CD4-positive, alpha-beta T cell treated with Interleukin-6 at 100 ng/mL for 8 hours (primary cell): Measurements from ENCODE around the gene GRIK5.

ENCODE experiments used
- DNase-seq: peaks from one replicate; pipeline ENCODE4 v3.0.0-alpha.2; 2020; ENCODE audit warnings: mixed read lengths, low spot score

The GRIK5 gene

DNA sequence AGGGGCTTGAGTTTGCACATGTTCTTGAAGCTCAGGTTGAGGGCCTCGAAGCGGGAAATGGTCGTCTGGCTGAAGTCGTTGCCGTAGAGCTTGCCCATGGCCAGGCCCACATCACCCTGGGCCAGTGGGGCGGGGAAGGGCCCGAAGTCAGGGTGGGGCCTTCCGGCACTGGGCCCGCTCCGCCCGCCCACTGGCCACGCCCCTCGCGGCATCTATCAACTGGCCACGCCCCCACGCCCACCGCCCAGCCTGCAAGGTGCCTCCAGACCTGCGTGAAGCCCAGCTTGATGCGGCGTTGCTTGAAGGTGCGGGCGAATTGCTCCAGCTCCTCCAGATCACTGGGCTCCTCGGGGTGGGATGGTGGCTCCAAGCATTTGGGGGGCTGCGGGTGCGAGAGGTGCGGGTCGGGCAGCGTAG is 25.8 kb upstream of the GRIK5 start:
- DNase-seq, result no peak

DNA sequence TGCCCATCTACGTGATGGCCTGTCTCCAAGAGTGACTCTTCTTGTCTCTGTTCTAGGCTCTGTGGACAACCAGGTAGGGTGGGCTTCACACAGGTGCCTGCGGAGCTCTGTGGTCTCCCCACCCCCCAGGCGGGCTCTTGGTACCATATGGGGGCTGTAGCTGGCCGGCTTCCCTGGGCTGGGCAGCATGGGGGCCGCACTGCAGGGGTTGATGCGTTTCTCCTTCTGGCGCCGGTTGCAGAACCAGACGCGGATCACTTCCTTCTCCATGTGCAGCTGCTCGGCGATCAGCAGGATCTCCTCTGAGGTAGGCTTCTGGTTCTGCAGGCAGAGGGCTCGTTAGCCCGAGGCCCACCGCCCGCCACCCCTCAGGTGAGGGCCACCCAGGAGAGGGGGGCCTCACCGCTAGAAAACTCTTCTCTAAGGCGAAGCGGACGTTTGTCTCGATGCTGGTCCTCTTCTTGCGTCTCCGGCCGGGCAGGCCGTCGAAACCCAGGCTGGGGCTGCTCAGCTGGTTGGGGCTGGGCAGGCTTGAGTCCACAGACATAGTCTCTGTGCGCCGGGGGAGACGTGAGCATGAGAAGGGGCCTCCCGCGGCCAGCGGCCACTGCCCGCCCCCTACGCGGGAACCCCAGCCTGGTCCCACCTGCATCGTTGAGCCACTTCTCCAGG is 25.3 kb upstream of the GRIK5 start:
- no peak for DNase-seq

DNA sequence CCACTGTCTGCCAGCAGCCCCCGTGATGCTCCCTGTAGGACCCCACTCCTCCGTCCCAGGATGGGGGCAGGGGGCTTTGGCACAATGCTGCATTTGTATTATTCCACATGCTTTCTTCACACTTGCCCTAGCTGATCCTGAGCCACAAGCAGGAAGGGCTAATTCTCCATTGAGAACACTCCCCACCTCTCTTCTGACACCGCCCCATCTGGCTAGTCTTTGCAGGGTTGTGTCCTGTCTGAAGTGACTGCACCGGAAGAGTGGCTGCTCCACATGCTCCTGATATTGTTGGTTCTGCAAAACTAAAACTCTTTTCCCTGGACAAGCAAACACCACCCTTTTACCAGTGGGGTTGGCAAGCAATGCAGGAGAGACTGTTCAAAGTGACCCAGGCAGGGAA is 23.9 kb upstream of the GRIK5 start:
- no peak for DNase-seq

DNA sequence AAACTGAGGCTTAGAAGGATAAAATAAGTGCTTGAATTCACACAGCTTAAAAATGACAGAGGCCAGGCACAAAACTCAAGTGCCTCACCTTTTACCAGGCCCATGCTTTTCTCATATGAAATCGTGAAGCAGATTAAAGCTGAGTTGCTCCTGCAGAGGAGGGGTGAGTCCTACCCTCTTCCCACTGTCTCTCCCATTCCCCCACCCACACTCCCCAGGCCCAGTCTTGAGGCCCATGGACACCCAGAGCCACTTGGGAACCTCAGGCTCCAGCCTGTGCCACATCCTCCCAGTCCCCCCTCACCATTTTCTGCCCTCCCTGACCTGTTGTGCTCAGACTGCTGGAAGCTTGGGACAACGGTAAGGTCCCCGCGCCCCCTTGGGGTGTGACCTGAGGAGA is 23.5 kb upstream of the GRIK5 start:
- no peak for DNase-seq

DNA sequence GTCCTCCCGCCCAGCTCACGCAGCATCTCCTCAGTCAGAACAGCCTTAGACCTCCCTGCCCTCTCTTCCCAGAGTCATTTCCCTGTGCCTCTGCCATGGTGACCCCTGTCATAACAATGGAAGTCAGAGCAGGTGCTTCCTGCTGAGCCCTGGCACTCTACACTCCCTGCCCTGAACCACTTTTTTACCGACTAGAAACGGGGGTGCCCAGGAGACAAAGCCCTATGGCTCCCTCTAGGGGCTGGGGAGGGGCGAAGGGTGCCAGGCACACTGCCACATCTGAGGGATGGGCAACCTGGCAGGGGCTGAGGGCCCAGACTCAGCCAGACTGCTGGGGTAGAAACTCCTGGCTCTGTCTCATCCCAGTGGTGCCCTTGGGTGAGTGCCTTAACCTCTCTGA is 22.3 kb upstream of the GRIK5 start:
- DNase-seq, result peak; percentile 21

DNA sequence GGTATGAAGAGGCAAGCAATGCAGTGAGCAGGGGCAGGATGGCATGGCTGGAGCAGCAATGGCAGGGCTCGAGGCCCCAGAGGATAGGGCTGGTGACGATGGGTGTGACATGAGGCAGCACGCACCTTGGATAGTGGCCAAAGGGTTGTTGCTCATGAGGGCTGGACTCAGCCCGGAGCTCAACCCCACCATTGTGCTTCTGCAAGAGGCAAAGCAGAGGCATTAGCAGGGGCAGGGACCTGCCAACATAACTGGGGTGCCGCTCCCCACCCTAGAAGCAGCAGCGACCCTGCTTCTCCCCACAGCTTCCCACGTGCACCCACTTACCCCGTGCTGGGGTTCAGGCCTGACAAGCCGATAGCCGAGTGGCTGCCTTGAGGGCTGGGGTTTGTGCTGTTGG is 21.7 kb upstream of the GRIK5 start:
- no peak for DNase-seq

DNA sequence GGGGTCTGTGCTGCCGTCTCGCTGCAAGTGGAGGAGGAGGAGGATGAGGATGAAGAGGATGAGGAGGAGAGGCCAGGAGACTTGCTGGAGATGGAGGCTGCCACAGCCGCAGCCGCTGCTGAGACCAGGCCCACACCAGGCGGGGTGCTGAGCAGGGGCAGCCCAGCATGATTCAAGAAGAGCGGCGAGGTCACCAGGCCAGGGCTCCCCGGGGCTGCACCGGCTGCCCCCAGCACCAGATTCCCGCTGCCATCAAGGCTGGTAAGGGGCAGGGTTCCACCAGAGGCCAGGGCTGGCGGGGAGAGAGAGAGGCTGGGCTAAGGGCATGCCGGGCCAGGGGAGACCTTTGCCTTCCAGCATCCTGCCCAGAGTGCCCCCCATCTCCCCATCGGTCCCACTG is 21.3 kb upstream of the GRIK5 start:
- no peak for DNase-seq

DNA sequence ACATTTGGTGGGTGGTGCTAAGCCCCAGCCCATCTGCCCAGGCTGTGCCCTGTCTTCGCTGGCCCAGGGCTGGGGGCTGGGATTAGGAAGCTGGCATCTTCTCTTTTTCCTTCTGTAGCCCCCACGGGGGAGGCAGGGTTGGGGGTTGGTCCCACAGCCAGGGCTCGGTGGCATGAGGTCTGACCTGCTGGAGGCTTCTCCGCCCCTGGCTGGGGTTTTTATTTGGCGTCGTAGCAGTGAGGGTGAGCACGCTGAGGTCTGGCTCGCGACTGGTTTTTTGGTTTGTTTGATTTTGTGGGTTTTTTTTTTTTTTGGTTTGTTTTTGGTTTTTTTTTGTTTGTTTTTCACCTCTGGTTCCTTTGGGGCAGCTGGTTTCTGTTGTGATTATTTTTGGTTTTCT is 20.7 kb upstream of the GRIK5 start:
- DNase-seq, result no peak

DNA sequence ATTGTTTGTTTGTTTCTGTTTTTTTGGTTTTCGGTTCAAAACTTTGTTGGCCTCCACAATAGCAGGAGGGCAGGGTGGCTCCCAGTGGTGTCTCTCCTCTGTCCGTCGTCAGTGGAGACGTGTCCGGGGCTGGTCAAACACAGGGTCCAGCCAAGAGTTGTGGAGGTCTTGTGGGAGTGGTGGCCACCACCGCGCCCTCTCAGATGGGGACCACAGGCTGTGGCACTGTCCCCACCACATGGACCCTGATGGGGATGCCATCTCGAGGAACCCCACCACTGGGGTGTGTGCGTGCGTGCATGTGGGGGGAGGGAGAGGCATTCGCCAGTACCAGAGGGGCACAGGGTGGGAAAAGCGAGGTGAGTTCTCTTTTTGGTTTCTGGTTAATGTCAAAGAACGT is 19.8 kb upstream of the GRIK5 start:
- no peak for DNase-seq

DNA sequence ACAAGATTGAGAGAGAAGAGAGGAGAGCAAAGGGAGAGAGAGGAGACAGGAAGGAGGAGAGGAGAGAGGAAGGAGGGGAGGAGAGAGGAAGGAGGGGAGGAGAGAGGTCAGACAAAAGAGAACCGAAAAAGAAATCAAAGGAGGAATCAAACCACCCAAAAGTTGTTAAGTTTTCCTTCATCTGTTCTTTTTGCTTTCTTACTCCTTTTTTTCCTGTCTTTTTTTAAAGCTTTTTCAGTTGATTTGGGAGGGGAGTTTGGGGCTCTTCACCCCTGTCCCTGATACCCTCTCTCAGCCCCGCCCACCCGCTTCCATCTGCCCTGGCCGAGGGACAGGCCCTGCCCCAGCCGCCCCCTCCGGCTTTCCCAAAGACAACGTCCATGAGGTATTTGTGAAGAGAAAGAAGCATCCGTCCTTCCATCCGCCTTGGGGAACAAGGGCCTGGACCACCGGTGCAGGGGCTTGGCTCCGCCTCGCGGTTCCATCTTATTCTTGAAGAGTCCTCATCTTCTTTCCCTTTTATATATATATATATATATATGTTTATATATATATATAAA is 19.3 kb upstream of the GRIK5 start:
- DNase-seq, result no peak

DNA sequence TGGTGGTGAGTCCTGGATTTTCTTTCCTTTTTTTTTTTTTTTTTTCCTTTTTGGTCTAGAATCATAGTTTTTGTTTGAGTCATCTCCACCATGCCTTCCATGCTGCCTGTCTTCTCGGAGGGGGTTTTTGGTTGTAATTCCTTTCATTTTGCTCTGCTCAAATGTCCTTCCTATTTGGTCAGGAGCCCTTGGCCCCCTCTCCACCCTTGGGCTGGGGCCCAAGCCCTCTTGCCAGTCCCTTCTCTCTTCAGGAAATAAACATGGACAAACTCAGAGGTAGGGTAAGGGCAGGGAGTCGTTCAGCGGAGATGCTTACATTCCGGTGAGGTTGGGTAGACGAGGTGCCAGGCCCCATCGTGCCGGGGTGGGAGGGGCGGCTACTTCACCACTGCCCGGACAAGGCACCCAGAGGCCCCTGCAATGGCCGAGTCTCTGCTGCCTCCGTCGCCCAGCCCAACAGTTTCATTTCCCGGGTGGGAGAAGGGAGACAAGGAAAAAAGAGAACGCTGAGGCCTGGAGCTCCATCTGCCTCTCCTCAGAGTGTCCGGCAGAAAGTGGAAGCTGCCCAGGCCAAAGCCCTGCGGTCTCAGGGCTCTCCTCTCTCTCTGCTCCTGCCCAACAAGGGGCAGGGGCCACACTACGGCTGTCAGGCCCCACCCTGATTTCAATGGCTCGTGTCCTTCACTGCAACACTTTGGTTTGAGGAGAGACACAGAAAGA is 18.6 kb upstream of the GRIK5 start:
- no peak for DNase-seq

DNA sequence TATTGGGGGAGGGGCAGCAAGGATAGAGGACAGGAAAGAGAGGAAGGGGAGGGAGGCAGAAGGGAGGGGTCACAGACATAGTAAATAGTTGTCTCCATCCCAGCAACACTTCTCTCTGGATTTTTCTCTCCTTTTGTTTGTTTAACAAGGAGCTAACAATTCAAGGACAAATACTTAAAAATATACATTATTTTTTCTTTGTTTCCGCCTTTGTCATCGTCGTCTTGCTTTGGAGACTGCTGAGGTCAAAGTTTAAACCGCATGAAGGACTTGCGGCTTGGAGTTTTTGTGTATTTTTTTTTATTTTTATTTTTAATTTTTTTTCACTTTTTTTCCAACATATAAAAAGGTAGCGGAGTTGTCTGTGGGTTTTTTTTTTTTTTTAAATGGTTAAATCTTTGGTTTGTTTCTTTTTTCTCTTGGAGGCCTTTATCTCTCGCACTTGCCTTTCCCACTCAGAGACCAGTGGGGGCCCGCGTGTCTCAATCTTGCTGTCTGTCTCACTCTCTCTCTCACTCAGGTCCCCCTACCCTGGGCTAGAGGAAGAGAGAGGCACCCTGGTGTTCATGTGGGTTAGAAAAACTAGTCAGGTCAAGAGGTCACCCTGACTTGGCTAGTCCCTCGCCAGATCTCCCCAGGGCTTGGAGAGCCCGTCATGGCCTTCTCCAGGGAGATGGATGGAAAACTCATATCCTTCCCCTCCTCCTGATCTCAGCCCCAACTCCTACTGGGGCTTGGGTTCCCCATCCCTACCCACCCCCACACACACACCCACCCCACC is 17.0 kb upstream of the GRIK5 start:
- DNase-seq, result no peak

DNA sequence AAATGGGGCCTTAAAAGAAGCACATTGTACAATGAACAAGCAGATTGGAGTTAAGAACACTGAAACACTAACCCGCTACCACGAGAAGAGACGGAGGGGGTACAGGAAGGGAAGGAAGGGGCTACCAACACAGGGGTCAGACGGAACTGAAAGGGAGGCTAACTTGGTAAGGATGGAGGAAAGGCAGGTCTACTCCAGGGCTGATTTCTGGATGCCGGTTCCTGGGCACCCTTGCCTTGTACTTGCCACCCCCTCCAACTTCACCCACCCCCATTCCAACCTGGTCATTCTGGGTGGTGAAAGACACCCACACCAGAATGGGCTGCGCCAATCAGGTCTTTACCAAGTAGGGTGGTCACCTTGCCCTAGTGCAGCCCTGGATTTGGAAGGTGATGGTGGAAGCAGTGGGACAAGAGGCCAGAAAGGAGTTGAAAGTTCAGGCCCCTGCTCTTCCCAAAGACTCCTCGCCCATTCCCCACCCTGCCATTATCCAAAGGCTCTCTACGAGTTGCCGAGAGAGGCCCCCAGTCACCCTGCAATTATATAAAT is 16.3 kb upstream of the GRIK5 start:
- no peak for DNase-seq

DNA sequence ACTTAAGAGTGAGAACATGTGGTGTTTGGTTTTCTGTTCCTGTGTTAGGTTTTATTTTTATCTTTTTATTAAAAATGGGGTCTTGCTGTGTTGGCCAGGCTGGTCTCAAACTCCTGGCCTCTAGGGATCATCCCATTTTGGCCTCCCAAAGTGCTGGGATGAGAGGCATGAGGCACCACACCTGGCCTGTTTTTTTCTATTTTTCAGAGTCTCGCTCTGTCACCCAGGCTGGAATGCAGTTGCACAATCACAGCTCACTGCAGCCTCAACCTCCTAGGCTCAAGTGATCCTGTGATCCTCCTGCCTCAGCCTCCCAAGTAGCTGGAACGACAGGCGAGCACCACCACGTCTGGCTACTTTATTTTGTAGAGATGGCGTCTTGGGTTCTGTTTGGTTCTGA is 13.5 kb upstream of the GRIK5 start:
- no peak for DNase-seq

DNA sequence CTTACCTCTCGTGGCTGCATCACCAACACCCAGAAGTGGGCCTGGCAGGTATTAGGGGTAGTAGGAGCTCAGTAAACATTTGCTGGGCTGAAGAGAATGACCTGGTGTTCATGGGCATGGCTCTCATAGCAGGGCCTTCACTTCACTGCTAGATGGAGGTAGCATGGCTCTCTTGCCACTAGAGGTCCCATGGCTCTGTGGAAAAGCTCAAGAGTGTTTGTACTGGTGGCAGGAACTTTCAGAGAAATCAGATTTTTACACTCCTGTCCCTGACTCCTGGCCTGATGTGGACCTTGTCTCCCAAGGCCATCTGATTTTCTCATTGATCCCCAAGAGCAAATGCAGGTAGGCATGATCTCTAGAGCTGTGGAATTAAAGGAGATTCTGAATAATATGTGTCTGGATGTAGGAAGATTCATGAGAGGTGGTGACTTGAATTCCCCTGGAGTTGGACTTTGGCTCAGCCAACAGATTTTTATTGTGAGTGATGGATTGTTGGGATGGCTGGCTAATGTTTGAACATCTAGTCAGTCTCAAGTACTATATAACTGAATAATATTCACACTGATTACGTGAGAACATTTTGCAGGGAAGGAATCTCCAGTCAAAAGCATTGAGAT is 11.7 kb upstream of the GRIK5 start:
- no peak for DNase-seq

DNA sequence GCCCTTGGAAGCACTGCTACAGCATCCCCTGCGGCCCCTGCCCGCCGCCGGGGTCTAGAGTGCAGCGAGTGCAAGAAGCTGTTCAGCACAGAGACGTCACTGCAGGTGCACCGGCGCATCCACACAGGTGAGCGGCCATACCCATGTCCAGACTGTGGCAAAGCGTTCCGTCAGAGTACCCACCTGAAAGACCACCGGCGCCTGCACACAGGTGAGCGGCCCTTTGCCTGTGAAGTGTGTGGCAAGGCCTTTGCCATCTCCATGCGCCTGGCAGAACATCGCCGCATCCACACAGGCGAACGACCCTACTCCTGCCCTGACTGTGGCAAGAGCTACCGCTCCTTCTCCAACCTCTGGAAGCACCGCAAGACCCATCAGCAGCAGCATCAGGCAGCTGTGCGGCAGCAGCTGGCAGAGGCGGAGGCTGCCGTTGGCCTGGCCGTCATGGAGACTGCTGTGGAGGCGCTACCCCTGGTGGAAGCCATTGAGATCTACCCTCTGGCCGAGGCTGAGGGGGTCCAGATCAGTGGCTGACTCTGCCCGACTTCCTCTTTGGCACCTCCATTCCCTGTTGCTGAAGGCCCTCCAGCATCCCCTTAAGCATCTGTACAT is 10.9 kb upstream of the GRIK5 start:
- DNase-seq, result no peak

DNA sequence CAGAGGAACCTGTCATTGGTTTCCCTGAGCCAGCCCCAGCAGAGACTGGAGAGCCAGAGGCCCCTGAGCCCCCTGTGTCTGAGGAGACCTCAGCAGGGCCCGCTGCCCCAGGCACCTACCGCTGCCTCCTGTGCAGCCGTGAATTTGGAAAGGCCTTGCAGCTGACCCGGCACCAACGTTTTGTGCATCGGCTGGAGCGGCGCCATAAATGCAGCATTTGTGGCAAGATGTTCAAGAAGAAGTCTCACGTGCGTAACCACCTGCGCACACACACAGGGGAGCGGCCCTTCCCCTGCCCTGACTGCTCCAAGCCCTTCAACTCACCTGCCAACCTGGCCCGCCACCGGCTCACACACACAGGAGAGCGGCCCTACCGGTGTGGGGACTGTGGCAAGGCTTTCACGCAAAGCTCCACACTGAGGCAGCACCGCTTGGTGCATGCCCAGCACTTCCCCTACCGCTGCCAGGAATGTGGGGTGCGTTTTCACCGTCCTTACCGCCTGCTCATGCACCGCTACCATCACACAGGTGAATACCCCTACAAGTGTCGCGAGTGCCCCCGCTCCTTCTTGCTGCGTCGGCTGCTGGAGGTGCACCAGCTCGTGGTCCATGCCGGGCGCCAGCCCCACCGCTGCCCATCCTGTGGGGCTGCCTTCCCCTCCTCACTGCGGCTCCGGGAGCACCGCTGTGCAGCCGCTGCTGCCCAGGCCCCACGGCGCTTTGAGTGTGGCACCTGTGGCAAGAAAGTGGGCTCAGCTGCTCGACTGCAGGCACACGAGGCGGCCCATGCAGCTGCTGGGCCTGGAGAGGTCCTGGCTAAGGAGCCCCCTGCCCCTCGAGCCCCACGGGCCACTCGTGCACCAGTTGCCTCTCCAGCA is 10.1 kb upstream of the GRIK5 start:
- DNase-seq, result no peak

DNA sequence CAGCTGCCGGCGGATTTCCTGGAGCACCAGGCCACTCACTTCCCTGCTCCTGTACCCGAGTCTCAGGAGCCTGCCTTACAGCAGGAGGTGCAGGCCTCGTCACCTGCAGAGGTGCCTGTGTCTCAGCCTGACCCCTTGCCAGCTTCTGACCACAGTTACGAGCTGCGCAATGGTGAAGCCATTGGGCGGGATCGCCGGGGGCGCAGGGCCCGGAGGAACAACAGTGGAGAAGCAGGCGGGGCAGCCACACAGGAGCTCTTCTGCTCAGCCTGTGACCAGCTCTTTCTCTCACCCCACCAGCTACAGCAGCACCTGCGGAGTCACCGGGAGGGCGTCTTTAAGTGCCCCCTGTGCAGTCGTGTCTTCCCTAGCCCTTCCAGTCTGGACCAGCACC is 9.3 kb upstream of the GRIK5 start:
- no peak for DNase-seq

DNA sequence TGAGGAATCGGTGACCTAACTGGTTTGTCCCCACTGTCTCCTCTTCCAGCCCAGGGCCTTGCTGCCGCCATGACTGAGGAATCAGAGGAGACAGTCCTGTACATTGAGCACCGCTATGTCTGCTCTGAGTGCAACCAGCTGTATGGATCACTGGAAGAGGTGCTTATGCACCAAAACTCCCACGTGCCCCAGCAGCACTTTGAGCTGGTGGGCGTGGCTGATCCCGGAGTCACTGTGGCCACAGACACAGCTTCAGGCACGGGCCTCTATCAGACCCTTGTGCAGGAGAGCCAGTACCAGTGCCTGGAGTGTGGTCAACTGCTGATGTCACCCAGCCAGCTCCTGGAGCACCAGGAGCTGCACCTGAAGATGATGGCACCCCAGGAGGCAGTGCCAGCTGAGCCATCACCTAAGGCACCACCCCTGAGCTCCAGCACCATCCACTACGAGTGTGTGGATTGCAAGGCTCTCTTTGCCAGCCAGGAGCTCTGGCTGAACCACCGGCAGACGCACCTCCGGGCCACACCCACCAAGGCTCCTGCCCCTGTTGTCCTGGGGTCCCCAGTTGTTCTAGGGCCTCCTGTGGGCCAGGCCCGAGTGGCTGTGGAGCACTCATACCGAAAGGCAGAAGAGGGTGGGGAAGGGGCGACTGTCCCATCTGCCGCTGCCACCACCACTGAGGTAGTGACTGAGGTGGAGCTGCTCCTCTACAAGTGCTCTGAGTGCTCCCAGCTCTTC is 8.7 kb upstream of the GRIK5 start:
- no peak for DNase-seq

DNA sequence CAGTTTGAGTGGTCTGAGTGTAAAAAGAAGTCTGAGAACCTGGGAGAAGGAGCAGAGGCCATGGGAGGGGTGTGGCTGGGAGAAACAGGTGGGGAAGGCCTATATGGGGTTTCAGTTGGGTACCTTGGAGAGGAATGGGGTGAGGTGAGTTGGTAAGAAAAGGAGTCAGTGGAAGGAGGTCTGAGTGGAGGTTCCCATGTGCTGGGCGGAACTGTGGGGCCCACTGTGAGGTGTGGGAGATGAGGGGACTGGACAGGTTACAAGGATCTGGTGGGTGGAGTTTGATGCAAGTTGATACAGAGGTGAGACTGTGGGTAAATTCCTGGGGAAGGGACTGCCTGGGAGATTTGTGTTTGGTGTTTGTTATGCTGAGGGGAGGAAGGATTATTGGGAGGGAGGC is 8.1 kb upstream of the GRIK5 start:
- DNase-seq, result no peak
